GM20431 (cell line): ENCODE results near the gene ACTN3.
"Not testable (repeated sequence)": the region's sequence is repeated elsewhere in the genome, so short reads cannot be mapped to it uniquely, and the experiment has no call there.

Experiments used
- in situ Hi-C: fragments of 300-500 bp; cut with MseI, MboI; formaldehyde crosslinking; loops from one replicate; pipeline ENCODE4 v1.15.0; 2020; ENCODE audit warnings: low sequenced_read_pairs; ENCODE audit not compliant: unreplicated experiment

Gene ACTN3

DNA sequence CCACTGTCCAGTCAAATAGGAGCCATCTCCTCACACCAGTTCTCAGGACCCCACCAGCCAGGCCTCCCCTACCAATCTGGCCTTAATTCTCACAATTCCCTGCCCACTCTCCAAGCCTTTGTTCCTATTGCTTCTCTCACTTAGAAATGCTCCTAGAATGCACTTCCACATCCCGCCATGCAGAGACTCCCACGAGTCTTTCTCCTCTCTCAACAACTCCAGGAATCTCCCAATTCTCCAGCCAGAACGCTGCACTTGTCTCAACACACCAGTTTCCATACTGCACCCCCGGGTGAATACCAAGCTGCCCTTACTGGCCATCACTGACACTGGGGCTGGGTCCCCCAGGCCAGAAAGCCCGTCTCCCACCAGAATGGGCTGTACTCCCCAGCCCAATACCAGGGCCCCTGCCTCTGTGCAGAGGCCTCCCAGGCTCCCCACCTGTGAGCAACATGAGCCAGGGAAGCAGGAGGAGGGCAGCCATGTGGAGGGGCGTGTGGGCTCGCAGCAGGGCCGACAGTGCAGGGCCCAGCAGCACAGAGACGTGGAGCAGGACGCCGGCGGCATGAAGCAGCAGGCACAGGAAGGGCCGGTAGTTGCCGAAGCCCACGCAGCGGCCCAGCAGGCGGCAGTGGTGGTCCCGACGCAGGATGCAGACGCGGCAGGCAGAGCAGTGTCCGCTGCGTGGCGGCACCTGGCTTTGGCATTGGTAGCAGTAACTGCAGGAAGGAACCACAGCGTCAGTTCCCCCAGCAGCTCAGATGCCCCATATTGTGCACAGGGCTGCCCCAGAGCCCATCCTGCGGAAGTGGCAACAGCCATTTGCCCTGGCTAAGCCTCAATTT, 3.2 kb upstream of the ACTN3 start:
- in situ Hi-C loops = no loop called here

DNA sequence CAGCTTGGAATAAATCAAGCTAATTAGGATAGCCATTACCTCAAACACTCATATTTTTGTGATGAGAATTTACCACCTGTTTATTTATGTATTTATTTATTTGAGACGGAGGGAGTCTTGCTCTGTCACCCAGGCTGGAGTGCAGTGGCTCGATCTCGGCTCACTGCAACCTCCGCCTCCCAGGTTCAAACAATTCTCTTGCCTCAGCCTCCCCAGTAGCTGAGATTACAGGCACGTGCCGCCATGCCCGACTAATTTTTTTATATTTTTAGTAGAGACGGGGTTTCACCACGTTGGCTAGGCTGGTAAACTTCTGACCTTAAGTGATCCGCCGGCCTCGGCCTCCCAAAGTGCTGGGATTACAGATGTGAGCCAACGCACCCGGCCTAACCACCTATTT, 1.8 kb upstream of the ACTN3 start:
- in situ Hi-C loops = not testable (repeated sequence)

DNA sequence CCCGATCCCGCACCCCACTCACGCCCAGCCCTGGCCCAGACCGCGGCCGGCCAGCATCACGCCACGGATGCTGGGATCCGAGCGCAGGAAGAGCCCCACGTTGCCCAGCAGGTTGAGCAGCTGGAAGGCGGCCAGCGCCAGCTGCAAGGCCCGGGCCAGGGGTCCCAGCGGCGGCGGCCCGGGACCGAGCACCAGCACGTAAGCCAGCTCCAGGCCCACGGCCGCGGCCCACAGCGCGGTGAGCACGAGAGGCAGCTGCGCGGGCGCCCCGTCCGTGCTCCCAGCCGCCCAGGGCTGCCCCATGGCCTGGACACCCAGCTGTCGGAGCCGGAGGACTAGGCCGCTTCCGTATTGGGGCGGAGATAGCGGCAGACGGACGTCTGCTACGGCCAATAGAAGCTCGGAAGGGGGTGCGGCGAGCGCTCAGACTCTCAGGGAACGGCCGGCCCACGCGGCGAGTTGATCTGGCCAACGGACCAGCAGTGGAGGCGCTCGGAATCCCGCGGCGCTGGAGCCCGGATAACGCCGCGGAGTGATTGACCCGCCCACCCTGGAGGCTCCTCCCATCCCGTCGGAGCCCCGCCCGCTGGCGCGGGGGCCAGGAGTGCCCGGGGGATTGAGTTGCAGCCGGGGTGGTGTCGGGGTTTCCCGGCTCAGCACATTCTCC, 869 bp upstream of the ACTN3 start, which contains the start of gene ZDHHC24:
Gene ZDHHC24 (minus strand): TSS at position 348 of the 667 bp plus-strand sequence. CDS start 45 bp downstream, at position 303.
- in situ Hi-C loops = no loop called here

DNA sequence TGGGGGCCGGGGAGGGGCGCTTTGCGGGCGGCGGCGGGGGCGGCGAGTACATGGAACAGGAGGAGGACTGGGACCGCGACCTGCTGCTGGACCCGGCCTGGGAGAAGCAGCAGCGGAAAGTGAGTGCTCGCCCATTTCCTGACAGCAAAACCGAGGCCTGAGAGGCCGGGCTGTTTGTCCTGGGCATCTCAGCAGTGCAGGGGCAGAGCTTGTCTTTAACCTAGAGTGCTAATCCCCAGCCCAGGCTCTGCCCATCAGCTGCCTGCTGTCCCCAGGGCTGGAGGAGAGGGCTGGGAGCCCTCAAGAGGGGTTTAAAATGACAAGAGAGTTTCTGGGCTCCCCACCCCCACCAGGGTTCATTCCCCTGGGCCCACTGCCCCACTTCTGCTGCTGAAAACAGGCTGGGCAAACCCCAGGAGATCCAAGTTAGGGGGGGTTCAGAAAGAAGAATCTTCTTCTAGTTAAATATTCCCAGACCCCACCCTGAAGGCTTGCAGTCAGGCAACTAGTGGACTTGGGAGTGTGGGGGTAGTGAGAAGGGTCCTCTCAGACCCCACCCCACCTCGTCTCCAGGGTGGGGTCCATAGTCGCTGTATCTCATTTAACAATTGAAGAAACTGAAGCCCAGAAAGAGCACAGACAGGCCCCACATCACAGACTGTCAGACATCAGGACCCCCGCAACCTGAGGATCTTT, 411 bp downstream of the ACTN3 start:
- in situ Hi-C loops = no loop called here

DNA sequence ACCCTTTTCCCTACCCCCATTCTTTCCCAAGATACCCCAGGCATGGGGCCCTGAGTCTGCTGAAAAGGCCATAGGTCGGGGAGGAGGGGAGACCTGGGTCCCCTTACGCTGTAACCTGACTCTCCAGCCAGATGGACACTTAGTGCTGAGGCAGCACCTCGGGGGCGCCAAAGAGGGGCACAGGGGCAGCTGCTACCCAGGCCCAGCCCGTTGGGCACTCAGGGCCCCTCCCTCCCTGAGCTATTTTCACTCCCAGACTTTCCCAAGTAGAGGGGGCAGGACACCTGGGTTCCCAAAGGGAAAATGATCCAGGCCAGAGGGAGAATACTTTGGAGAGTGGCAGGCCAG, 933 bp downstream of the ACTN3 start:
- in situ Hi-C loops = no loop called here

DNA sequence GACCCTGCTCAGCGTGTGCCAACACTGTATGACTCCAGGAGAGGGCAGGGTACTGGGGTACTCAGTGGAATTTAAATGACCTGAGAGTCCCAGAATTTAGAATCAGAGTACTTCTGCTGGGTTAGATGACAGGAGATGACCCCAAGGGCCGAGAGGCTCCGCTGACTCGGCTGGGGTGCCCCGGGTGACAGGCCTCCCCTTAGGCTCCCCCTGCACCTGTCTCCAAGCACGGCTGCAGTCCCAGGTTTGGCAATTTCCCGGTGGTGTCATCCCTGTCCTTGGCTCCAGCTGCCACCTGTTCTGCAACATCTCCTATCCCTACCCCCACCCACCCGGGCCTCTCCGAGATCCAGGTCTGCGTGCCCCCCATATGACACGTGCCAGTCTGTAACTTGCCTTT, 1.3 kb downstream of the ACTN3 start:
- in situ Hi-C loops = no loop called here

DNA sequence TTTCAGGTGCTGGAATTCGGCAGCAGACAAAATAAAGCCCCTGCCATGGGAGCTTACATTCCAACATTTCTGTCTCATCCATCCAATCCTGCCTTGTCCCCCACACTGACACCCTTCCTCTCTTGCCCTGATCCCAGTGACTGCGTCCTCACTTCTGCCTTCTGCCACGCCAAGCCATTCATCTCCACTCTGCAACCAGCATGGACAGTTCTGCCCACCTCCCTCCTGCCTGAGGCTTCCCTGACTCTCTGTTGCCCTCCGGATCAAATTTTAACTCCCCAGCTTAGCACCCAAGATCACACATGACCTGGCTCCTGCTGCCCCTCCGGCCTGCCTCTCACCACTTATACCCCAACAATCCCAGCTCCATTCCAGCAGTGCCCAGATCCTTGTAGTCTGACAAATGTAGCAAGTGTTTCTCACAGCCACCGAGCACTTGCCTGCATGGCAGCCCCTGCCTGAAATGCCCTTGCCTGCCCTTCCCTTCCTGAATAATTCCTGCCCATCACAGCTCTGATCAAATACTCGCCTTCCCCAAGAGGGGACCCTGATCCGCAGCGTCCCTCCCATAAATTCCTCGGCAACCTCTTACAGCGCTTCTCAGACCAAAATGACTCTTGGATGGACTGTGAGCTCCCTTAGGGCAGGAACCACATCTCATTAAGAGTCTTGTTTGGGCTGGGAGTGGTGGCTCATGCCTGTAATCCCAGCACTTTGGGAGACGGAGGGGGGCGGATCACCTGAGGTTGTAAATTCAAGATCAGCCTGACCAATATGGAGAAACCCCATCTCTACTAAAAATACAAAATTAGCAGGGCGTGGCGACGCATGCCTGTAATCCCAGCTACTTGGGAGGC, 2.3 kb downstream of the ACTN3 start:
- in situ Hi-C loops = no loop called here

DNA sequence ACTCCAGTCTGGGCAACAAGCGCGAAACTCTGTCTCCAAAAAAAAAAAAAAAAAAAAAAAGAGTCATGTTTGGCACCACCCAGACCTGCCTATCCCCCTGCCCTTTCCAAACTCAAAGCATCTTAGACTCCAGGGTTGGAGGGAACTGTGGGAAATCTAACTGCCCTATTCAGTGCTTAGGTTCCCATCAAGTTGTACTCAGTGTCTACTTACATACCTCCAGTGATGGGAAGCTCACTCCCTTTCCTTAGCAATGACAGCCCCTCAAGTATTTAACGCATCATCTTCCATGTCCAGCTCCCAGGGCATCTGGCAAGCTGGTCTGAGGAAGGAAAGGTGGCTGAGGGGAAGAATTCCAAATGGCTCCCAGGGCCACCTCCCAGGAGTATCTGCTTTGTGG, 3.0 kb downstream of the ACTN3 start:
- in situ Hi-C loops = loop anchor here (25.0 kb wide), 1 partner anchor 288 kb away; the partner anchor contains the start of gene RCE1

DNA sequence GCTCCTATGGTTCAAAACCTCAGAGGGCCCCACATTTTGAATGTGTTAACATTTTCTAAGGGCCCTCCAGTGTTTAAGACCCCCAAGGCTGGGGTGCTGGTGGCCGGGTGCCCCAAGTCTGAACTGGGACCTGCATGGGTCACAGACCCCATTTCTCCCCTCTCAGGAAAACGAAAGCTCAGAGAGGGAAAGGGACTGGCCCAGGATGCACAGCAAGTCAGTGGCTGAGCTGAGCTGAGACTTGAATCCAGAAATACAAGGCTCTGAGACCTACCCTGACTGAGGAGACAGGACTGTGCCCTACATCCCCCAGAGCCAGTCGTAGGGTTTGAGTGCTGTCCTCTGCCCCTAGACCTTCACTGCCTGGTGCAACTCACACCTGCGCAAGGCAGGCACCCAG, 4.2 kb downstream of the ACTN3 start:
- in situ Hi-C loops = loop anchor here (25.0 kb wide), 1 partner anchor 286 kb away; the partner anchor contains the start of gene RCE1

DNA sequence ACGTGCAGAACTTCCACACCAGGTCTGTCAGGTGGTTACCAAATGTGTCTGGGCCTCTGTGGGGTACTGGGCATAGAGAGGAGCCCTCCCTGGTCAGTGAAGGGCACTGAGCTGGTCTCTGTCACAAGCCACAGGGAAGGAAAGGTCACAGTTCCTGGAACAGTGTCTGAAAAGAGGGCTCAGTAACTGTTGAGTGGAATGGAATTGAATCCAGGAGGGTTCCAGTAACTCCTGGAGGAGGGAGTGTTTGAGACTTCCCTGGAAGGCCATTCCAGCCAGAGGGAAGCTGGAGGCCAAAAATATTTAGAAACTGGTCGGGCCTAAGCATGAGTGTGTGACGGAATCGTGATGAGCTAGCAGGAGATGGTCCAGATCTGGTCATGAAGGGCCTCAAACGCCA, 7.9 kb downstream of the ACTN3 start:
- in situ Hi-C loops = loop anchor here (25.0 kb wide), 1 partner anchor 283 kb away; the partner anchor contains the start of gene RCE1

DNA sequence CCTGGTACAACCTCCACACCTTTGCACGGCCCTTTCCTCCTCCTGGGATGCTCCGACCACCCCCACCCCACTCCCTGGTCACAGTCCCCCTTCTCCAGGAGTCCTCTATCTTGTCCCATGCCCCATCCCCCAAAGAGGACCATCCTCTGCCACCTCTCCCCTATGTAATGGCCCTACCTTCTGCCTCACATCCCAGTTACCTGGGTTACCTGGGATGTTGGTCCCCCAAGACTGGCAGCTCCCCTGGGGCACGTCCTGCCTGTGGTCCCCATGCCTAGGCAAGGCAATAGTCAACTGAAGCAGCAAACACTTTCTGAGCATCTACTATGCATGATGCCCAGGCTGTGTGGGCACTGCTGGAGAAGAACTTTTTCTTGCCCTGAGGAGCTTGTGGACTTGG, 8.7 kb downstream of the ACTN3 start:
- in situ Hi-C loops = loop anchor here (25.0 kb wide), 1 partner anchor 282 kb away; the partner anchor contains the start of gene RCE1

DNA sequence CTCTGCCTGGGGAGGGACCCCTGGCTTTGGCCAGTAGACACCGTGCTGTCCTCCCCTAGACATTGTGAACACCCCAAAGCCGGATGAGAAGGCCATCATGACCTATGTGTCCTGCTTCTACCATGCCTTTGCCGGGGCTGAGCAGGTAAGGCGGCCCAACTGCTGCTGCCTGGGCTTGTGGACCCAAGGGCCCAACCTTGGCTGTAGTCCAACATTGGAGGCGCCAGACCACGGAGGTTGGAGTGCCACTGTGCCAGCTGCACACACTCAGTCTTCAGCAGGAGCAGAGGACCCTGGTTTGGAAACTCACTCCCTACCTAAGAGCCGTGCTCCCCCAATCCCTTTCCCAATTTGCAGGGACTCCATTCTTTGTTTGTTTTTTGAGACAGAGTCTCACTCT, 9.4 kb downstream of the ACTN3 start:
- in situ Hi-C loops = loop anchor here (25.0 kb wide), 1 partner anchor 281 kb away; the partner anchor contains the start of gene RCE1

DNA sequence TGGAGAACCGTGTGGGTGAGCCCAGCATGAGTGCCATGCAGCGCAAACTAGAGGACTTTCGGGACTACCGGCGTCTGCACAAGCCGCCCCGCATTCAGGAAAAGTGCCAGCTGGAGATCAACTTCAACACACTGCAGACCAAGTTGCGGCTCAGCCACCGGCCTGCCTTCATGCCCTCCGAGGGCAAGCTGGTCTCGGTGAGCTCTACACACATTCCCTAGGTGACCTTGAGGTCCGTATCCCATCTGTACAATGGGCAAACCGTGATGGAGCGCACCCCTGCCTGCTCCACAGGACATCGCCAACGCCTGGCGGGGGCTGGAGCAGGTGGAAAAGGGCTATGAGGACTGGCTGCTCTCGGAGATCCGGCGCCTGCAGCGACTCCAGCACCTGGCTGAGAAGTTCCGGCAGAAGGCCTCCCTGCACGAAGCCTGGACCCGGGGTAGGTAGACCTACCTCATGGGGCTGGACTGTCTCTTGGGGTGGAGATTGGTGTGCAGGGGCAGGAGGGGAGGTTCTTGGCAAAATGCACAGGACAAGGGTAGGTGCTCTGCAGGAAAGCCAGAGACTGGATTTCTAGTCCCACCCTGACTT, 11.1 kb downstream of the ACTN3 start:
- in situ Hi-C loops = loop anchor here (25.0 kb wide), 1 partner anchor 279 kb away; the partner anchor contains the start of gene RCE1

DNA sequence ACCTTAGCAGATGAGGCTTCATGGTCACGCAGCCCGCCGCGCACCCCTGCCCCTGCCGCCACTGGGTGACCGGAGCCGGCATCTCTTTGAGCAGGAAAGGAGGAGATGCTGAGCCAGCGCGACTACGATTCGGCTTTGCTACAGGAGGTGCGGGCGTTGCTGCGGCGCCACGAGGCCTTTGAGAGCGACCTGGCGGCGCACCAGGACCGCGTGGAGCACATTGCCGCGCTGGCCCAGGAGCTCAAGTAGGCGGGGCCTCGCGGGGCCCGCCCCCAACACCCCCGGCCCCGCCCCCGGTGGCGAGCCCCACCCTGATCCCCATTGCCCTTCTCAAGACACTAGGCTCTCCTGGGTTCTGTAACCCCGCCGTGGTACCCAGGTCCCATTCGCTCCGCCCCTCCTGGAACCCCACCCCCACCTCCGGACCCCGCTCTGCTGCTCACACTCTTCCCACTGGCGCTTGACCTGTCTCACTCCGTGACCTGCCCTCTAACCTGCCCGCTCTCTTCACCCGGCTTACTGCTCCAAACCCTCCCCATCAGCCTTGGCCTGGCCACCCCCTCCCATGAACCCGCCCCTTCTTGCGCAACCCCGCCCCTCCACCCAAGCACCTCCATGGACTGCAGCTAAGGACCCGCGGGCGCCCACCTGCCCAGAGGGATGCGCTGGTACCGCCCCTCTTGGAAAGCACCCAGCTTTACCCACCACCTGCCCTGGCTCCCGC, 12.6 kb downstream of the ACTN3 start:
- in situ Hi-C loops = loop anchor here (25.0 kb wide), 1 partner anchor 278 kb away; the partner anchor contains the start of gene RCE1

DNA sequence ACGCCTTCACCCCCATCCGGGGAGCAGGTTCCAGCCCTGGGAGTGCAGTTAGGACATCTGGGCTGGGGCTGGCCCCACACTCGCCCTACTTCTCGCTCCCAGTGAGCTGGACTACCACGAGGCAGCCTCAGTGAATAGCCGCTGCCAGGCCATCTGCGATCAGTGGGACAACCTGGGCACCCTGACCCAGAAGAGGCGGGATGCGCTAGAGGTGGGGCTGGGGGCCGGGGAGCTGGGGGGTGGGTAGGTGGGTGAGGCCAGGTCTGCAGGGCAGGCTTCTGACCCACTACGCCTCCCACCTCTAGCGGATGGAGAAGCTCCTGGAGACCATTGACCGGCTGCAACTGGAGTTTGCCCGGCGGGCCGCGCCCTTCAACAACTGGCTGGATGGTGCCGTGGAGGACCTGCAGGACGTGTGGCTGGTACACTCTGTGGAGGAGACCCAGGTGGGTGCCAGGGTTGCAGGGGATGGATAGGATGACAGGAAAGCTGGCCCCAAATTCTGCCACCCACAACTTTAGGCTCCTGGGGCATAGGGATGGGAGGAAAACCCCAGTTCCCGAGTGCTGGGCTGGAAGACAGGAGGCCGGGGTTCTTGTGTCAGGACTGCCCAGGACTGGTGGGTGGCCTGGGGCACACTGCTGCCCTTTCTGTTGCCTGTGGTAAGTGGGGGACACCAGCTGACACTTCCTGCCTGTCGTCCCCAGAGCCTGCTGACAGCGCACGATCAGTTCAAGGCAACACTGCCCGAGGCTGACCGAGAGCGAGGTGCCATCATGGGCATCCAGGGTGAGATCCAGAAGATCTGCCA, 13.4 kb downstream of the ACTN3 start:
- in situ Hi-C loops = loop anchor here (25.0 kb wide), 1 partner anchor 277 kb away; the partner anchor contains the start of gene RCE1

DNA sequence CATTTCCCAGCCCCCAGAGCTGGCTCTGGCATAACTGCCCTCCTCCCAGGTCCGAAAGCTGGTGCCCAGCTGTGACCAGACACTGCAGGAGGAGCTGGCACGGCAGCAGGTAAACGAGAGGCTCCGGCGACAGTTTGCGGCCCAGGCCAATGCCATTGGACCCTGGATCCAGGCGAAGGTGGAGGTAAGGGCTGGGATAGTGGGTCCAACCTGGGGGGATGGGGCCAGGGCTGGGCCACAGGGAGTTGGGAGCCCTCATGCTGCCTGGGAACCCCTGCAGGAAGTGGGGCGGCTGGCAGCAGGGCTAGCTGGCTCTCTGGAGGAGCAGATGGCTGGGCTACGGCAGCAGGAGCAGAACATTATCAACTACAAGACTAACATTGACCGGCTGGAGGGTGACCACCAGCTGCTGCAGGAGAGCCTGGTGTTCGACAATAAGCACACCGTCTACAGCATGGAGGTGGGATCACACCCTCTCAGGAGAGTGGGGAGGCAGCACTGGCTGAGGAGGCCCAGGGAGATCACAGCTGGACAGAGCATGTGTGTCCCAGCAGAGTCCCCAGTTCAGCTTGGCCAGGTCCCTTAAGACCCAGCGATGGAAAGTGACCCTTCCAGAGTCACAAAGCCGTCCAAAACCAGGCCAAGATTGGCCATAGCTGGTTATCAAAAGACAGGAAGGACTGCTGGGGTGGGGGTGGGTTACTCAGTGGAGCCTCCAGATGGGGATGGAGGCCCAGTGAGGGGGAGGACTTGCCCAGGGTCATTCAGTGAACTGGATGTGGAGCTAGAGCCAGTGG, 14.7 kb downstream of the ACTN3 start:
- in situ Hi-C loops = loop anchor here (25.0 kb wide), 1 partner anchor 276 kb away; the partner anchor contains the start of gene RCE1

DNA sequence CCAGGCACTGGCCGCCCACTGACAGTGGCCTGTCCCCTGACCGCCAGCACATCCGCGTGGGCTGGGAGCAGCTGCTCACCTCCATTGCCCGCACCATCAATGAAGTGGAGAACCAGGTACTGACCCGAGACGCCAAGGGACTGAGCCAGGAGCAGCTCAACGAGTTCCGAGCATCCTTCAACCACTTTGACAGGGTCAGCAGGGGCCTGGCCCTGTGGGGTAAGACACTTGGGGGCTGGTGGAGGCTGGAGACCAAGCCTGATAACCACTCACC, 15.2 kb downstream of the ACTN3 start:
- in situ Hi-C loops = loop anchor here (25.0 kb wide), 1 partner anchor 275 kb away; the partner anchor contains the start of gene RCE1
